OCI-LY3 (cell line): ENCODE data around the gene LPP.

Experiments used
- H2AFZ ChIP-seq: fragments of 200-600, 300-600 bp; shearing (Covaris generic); 2 replicates; pipeline ENCODE4 v1.6.0; 2014; ENCODE audit warnings: antibody characterized with exemption, low read depth, low read length
- H3K27ac ChIP-seq: fragments of 200-600, 300-600 bp; sonication (generic); 2 replicates; pipeline ENCODE4 v1.5.1; 2014; ENCODE audit warnings: mild to moderate bottlenecking, low read length, moderate library complexity, mixed read lengths
- H3K27me3 ChIP-seq: fragments of 200-600, 300-600 bp; sonication (generic); 2 replicates; pipeline ENCODE4 v1.6.1; 2014; ENCODE audit warnings: low read depth, low read length, mixed read lengths
- H3K36me3 ChIP-seq: fragments of 200-600, 300-600 bp; sonication (generic); replicated peaks from 2 replicates; pipeline ENCODE3; 2014; ENCODE audit warnings: low read depth, low read length, mixed read lengths
- H3K4me1 ChIP-seq: fragments of 300-600, 200-600 bp; sonication (generic); 2 replicates; pipeline ENCODE4 v1.6.1; 2014; ENCODE audit warnings: low read length, mixed read lengths
- H3K4me2 ChIP-seq: fragments of 200-600, 300-600 bp; sonication (generic); 2 replicates; pipeline ENCODE4 v1.6.1; 2014; ENCODE audit warnings: low read length, mixed read lengths
- H3K4me3 ChIP-seq: fragments of 300-600, 200-600 bp; sonication (generic); 2 replicates; pipeline ENCODE4 v1.5.1; 2014; ENCODE audit warnings: antibody characterized with exemption, mild to moderate bottlenecking, low read length, moderate library complexity
- H3K79me2 ChIP-seq: fragments of 300-600, 200-600 bp; shearing (Covaris generic); 2 replicates; pipeline ENCODE4 v1.6.1; 2014; ENCODE audit warnings: mild to moderate bottlenecking, low read length, mixed read lengths
- H3K9ac ChIP-seq: fragments of 300-600, 200-600 bp; shearing (Covaris generic); 2 replicates; pipeline ENCODE4 v1.6.0; 2014; ENCODE audit warnings: mild to moderate bottlenecking, low read length, moderate library complexity
- H3K9me3 ChIP-seq: fragments of 200-600, 300-600 bp; shearing (Covaris generic); 2 replicates; pipeline ENCODE4 v1.6.1; 2014; ENCODE audit warnings: low read length, mixed read lengths; ENCODE audit not compliant: insufficient read depth
- H4K20me1 ChIP-seq: fragments of 200-600, 300-600 bp; sonication (generic); 2 replicates; pipeline ENCODE4 v1.6.1; 2016; ENCODE audit warnings: low read length, mixed read lengths; ENCODE audit not compliant: insufficient read depth
- EZH2phosphoT487 ChIP-seq: fragments of 200-600 bp; shearing (Covaris generic); IDR thresholded peaks from 2 replicates; pipeline ENCODE4 v1.6.1; 2018; ENCODE audit warnings: antibody characterized with exemption, mixed run types, low read depth
- TF ChIP-seq, protein P1 (sequence below): fragments of 200-600, 300-600 bp; sonication (generic); IDR thresholded peaks from 2 replicates; pipeline ENCODE4 v1.5.1; 2014; ENCODE audit warnings: antibody characterized with exemption, low read length, low read depth

The LPP gene

DNA sequence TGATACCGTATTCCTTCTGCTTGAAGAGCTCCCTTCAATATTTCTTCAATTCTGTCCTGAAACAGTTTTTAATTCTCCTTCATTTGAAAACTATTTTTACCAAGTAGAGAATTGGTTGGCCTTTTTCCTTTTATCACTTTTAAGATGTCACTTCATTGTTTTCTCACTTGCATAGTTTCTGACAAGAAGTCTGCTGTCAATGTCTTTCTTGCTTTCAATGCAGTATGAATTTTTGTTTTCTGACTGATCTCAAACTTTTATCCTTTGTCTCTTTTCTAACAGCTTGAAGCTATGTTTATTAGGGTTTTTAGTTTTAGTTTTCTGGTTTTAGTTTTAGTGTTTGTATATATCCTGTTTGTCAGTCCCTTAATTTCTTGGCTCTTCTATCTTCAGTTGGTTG is 653.0 kb downstream of the LPP start:
- H2AFZ ChIP-seq = no peak overlapping the region
- no peak overlapping the region for H3K9ac ChIP-seq
- no peak overlapping the region for H3K4me3 ChIP-seq
- H4K20me1 ChIP-seq = no peaks in the 10 kb centered on the region
- H3K4me2 ChIP-seq = no peak overlapping the region
- no peaks in the 10 kb centered on the region for H3K27me3 ChIP-seq
- TF ChIP-seq, protein P1, sequence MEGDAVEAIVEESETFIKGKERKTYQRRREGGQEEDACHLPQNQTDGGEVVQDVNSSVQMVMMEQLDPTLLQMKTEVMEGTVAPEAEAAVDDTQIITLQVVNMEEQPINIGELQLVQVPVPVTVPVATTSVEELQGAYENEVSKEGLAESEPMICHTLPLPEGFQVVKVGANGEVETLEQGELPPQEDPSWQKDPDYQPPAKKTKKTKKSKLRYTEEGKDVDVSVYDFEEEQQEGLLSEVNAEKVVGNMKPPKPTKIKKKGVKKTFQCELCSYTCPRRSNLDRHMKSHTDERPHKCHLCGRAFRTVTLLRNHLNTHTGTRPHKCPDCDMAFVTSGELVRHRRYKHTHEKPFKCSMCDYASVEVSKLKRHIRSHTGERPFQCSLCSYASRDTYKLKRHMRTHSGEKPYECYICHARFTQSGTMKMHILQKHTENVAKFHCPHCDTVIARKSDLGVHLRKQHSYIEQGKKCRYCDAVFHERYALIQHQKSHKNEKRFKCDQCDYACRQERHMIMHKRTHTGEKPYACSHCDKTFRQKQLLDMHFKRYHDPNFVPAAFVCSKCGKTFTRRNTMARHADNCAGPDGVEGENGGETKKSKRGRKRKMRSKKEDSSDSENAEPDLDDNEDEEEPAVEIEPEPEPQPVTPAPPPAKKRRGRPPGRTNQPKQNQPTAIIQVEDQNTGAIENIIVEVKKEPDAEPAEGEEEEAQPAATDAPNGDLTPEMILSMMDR = no peak
- no peak for TF ChIP-seq EZH2phosphoT487
- no peaks in the 10 kb centered on the region for H3K4me1 ChIP-seq
- no peak overlapping the region for H3K27ac ChIP-seq
- H3K79me2 ChIP-seq = no peaks in the 10 kb centered on the region
- peaks cover 17% of the 10 kb centered on the region; the same call in 1 of the 2 replicates for H3K9me3 ChIP-seq
- peaks cover 7% of the 10 kb centered on the region for H3K36me3 ChIP-seq

DNA sequence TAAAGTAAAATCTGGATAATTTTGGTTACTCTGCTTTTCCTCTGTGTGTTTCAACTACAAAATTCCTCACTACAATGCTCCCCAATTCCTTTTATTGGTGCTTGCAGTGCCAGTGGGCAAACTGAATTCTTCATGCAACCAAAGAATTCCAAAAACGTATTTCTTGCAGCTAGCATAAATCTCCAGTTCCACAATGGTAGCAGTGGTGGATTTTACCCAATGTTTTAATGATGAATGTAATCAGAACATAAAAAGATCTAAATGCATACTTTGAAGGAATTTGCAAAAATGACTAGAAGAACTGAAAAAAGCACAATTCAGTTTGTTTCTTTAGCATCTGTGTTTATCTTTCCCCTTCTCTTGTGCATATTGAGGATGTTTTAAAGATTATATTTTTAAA is 658.2 kb downstream of the LPP start:
- Histone ChIP-seq H4K20me1 (no peaks in the 10 kb centered on the region), H3K79me2 (no peaks in the 10 kb centered on the region), H3K27me3 (no peaks in the 10 kb centered on the region), H3K4me2 (no peak overlapping the region), H3K4me1 (no peaks in the 10 kb centered on the region), H3K9me3 (peaks cover 12% of the 10 kb centered on the region; the same call in 1 of the 2 replicates), H3K27ac (no peak overlapping the region), H3K9ac (no peak overlapping the region), H3K36me3 (peaks cover 7% of the 10 kb centered on the region), H3K4me3 (no peak overlapping the region), H2AFZ (no peak overlapping the region)
- TF ChIP-seq EZH2phosphoT487 = no peak
- TF ChIP-seq, protein P1 = no peak

DNA sequence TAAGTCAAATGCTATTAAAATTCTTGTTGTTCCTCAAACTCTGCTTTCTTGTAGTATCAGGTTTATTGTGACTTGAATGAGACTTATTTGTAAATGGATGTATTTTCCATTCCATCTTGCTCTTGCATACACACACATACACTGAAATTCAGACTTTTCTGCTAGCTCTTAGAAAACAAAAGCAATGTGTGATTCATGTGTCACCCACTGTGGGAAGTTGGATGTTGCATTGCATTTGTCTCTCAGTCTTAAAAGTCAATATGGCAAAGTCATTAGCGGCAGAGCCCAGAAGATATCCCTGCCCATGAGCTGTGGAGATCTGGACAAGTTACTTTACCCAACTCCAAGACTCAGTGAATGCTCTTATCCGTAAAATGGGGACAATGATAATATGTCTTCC is 660.6 kb downstream of the LPP start:
- Histone ChIP-seq H2AFZ (no peak overlapping the region), H3K27me3 (no peaks in the 10 kb centered on the region)

DNA sequence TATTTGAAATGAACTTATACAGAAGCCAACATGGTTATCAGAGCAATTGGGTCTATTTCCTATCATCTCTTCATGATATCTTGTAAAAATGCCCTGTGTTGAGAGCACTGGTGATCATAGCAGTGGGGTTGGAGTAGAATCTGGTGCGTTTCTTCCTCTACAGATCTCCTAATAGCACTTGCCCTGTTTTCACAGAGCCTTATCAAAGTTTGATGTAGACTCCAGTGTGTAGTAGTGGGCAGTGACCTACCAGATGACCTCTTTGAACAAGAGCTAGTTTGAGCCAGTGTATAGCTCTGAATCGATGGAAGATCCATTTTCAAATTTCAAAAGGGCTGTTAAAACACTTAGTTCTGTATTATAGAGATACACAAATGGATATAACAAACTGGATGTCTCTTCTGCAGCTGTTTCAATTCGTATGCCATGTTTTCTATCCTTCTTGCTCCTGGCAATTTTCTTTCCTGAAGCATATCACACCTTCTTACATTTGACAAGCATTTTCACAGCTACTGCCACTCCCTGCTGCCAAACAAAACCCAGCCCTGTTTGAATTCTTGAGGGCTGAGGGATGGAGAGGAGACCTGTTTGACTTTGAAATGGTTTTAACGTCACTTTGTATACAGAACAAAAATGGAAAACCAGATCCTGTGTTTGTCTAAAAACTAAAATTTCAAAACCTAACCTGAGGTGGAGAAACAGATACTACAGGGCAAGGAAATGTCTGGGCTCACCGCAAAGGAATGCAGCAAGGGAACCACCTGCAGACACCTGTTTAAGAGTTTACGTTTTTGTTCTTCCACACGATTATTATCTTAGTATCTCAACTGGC is 663.4 kb downstream of the LPP start:
- Histone ChIP-seq H3K79me2 (no peaks in the 10 kb centered on the region), H3K4me1 (peaks cover 7% of the 10 kb centered on the region), H3K27me3 (no peaks in the 10 kb centered on the region), H4K20me1 (no peaks in the 10 kb centered on the region), H2AFZ (no peak overlapping the region), H3K27ac (no peak overlapping the region), H3K36me3 (no peaks in the 10 kb centered on the region), H3K4me2 (no peak overlapping the region), H3K9me3 (no peaks in the 10 kb centered on the region), H3K4me3 (no peak overlapping the region), H3K9ac (no peak overlapping the region)
- no peak for TF ChIP-seq EZH2phosphoT487

More for the DNA sequence above, 660.6 kb downstream of the LPP start:
- H3K4me3 ChIP-seq = no peak overlapping the region
- no peaks in the 10 kb centered on the region for H3K9me3 ChIP-seq
- H3K36me3 ChIP-seq = no peaks in the 10 kb centered on the region
- H3K4me1 ChIP-seq = no peaks in the 10 kb centered on the region
- no peak overlapping the region for H3K27ac ChIP-seq
- H4K20me1 ChIP-seq = no peaks in the 10 kb centered on the region
- TF ChIP-seq, protein P1 = no peak
- no peak for TF ChIP-seq EZH2phosphoT487
- no peaks in the 10 kb centered on the region for H3K79me2 ChIP-seq
- H3K4me2 ChIP-seq = no peak overlapping the region
- no peak overlapping the region for H3K9ac ChIP-seq
